Colonic mucosa (tissue), 4 donors: ENCODE measurements around the gene C17orf67. TPM values are rescaled to one million over a fixed set of nuclear protein-coding genes. Genes with fewer than 3 reads are reported as not detected.

Experiments used
- DNase-seq: peaks from one replicate; pipeline ENCODE4 v3.0.0-alpha.2; 2020
- H3K27ac ChIP-seq: fragments of 200-600 bp; one replicate; pipeline ENCODE4 v1.8.0; 2021
- H3K27me3 ChIP-seq: fragments of 200-600 bp; one replicate; pipeline ENCODE4 v1.8.0; 2021
- H3K36me3 ChIP-seq: fragments of 200-600 bp; one replicate; pipeline ENCODE4 v1.8.0; 2021
- H3K4me1 ChIP-seq: fragments of 200-600 bp; one replicate; pipeline ENCODE4 v1.8.0; 2021; ENCODE audit warnings: mild to moderate bottlenecking
- H3K4me3 ChIP-seq: fragments of 200-600 bp; one replicate; pipeline ENCODE4 v1.8.0; 2021
- H3K9ac ChIP-seq, 2 donors: one replicate each; pipeline ENCODE4 v1.7.0; 2013; ENCODE audit warnings: control low read depth in 2 of 2, low read depth in 2 of 2, low read length in 2 of 2
- H3K9me3 ChIP-seq: fragments of 200-600 bp; one replicate; pipeline ENCODE4 v1.8.0; 2021
- intact Hi-C: fragments of 100-400 bp; cut with DNase I; formaldehyde crosslinking; loops from one replicate; pipeline ENCODE4 v1.14.1; 2022
- total RNA-seq, 2 donors: library from RNA; stranded (reverse); fragmentation: NEBNext Ultra II Directional in 1 of 2; extraction: Animal tissue kit (Norgen Biotek cat#: 25700) in 1 of 2; gene quantifications; one replicate each; pipeline ENCODE4 v1.2.1, GENCODE V29; 2021
- TF ChIP-seq, protein P1 (sequence below): fragments of 200-600 bp; IDR thresholded peaks from one replicate; pipeline ENCODE4 v1.8.0; 2022; ENCODE audit warnings: antibody characterized with exemption, mild to moderate bottlenecking
- donor health status: healthy.
- donor health status: DM: no; HTN: no; CAD: no.
- donor health status: DM: no; HTN: no; CAD: no.

The C17orf67 gene
- total RNA-seq, 2 donors from 2014 or later, result 1.4 to 1.7 TPM

DNA sequence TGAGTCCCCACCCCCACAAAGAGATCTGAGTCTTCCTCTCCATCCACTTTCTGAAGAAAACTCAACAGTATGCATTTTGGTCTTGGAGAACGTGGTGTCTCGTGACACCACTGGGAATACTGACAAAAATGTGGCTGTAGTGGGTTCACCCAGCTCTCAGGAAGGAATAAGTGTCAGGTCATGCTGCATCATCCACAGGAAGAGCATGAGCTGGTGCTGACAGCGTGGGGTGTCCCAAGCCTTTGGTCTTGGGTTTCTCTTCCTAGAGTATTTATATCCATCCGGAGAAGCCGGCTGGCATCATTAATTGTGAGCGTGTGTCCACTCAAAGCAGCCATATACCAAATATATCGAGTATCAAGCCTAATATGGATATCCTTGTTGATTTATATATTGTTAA is 55.9 kb downstream of the C17orf67 start:
- TF ChIP-seq, protein P1, sequence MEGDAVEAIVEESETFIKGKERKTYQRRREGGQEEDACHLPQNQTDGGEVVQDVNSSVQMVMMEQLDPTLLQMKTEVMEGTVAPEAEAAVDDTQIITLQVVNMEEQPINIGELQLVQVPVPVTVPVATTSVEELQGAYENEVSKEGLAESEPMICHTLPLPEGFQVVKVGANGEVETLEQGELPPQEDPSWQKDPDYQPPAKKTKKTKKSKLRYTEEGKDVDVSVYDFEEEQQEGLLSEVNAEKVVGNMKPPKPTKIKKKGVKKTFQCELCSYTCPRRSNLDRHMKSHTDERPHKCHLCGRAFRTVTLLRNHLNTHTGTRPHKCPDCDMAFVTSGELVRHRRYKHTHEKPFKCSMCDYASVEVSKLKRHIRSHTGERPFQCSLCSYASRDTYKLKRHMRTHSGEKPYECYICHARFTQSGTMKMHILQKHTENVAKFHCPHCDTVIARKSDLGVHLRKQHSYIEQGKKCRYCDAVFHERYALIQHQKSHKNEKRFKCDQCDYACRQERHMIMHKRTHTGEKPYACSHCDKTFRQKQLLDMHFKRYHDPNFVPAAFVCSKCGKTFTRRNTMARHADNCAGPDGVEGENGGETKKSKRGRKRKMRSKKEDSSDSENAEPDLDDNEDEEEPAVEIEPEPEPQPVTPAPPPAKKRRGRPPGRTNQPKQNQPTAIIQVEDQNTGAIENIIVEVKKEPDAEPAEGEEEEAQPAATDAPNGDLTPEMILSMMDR, result no peak
- no peak overlapping the region for H3K27ac ChIP-seq
- H3K4me1 ChIP-seq, result peaks cover 4% of the 10 kb centered on the region
- no peak for DNase-seq
- H3K9me3 ChIP-seq, result no peaks in the 10 kb centered on the region
- H3K4me3 ChIP-seq, result no peak overlapping the region
- intact Hi-C loops, result loop anchor here (5.0 kb wide), 1 partner anchor 186 kb away; the partner anchor contains the start of gene NOG
- H3K9ac ChIP-seq, result no peak overlapping the region
- H3K36me3 ChIP-seq, result no peaks in the 10 kb centered on the region
- no peaks in the 10 kb centered on the region for H3K27me3 ChIP-seq

DNA sequence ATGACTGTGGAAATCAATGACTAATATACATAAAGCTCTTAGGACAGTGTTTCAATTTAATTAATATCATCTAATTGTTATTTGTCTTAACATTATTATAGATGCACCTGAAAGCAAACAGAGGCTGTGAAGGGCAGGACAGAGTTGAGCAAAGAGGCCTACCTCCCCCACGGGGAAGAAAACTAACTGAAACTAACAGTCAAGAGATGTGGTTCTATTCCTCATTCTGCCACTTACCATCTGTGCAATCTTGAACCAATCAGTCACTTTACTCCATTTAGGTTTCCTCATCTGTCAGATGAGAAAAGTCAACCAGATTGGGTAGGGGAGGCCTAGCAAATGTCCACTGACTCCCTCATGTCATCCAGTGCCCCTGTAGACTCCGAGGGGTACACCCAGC is 59.1 kb downstream of the C17orf67 start:
- H3K27ac ChIP-seq, result no peak overlapping the region
- no peak overlapping the region for H3K4me3 ChIP-seq
- H3K9me3 ChIP-seq, result no peaks in the 10 kb centered on the region
- TF ChIP-seq, protein P1, result no peak
- H3K9ac ChIP-seq, result no peak overlapping the region
- peaks cover 3% of the 10 kb centered on the region for H3K27me3 ChIP-seq
- H3K36me3 ChIP-seq, result no peaks in the 10 kb centered on the region
- H3K4me1 ChIP-seq, result no peaks in the 10 kb centered on the region
- no peak for DNase-seq
- intact Hi-C loops, result loop anchor here (5.0 kb wide), 1 partner anchor 182 kb away; the partner anchor contains the start of gene NOG

DNA sequence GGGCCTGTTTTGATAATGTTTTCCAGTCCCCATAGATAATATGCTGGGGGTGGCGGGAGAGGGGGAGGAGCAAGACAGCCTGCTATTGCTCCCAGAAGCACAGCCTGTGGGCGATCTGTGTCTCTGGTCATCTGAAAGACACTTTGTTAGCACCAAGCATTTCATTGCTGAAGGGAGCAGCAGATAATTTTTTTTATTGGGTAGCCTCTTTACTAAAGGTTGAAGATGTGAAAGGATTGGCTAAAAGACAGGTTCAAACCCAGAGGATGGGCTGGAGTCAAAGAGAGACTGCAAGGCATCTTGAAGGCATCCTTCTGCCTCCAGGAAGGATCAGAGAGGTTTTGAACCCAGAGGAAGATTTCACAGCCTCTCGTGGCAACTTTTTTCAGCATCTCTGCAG is 60.6 kb downstream of the C17orf67 start:
- H3K9me3 ChIP-seq, result no peaks in the 10 kb centered on the region
- no peaks in the 10 kb centered on the region for H3K36me3 ChIP-seq
- H3K27ac ChIP-seq, result no peak overlapping the region
- DNase-seq, result no peak
- no peaks in the 10 kb centered on the region for H3K4me1 ChIP-seq
- intact Hi-C loops, result no loop called here
- no peak overlapping the region for H3K9ac ChIP-seq
- H3K27me3 ChIP-seq, result peaks cover 3% of the 10 kb centered on the region
- H3K4me3 ChIP-seq, result no peak overlapping the region
- TF ChIP-seq, protein P1, result no peak

DNA sequence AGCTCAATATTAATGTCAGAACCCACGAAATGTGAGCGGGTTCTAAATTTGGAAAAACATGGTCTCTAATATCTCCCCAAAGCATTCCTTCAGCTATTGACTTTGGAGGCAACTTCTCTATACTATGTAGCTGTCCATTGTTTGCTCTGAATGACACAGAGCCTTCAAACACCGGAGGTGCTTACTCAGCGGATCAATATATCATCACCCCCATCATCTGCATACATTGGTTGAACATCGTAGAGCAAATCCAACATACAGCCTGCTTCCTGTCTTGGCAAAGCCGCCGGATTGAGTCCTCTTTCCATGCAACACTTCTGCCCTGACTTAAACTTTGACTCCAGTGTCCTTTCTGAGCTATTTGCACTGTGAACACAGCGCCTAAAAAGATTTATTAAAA is 61.3 kb downstream of the C17orf67 start:
- no peaks in the 10 kb centered on the region for H3K4me1 ChIP-seq
- no peaks in the 10 kb centered on the region for H3K36me3 ChIP-seq
- H3K9me3 ChIP-seq, result no peaks in the 10 kb centered on the region
- no peak overlapping the region for H3K27ac ChIP-seq
- DNase-seq, result no peak
- no peak overlapping the region for H3K4me3 ChIP-seq
- intact Hi-C loops, result no loop called here
- no peak overlapping the region for H3K9ac ChIP-seq
- peaks cover 3% of the 10 kb centered on the region for H3K27me3 ChIP-seq
- TF ChIP-seq, protein P1, result no peak

DNA sequence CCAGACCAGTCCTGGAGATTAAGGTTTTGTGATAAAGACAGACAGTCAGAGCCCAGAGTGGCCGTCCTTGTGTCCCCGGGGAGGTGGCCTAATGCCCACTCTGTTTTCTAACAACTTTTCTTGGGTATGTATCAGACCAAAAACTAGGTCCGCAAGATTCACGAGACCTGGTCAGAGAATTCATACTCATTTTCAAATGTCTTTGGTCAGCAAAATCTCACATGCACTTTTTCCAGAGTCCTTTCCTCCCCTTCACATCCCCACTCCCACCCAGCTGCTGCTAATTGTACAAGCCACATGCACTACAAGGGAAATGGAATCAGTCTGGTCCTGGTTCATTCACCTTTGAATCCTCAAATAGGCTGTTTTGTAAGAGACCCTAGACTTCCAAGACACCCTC is 61.7 kb downstream of the C17orf67 start:
- DNase-seq, result no peak
- TF ChIP-seq, protein P1, result no peak
- no peaks in the 10 kb centered on the region for H3K36me3 ChIP-seq
- intact Hi-C loops, result no loop called here
- H3K9ac ChIP-seq, result no peak overlapping the region
- H3K27ac ChIP-seq, result no peak overlapping the region
- no peak overlapping the region for H3K4me3 ChIP-seq
- H3K27me3 ChIP-seq, result peaks cover 3% of the 10 kb centered on the region
- H3K9me3 ChIP-seq, result no peaks in the 10 kb centered on the region
- H3K4me1 ChIP-seq, result no peaks in the 10 kb centered on the region
